ENCODE results near the gene FN1. TPM values are rescaled to one million over a fixed set of nuclear protein-coding genes. Genes with fewer than 3 reads are reported as not detected.

Gene FN1
- total RNA-seq, 1 donor from 2014 or later = 83.2 TPM

GRCh38 chr2:215363461-215364156, 72.3 kb downstream of the FN1 start:
- peaks cover 12% of the 10 kb centered on the region for H3K36me3 ChIP-seq (ENCODE audit: control insufficient read depth, insufficient read depth, low read length)

GRCh38 chr2:215363039-215363438, 72.8 kb downstream of the FN1 start:
- TF ChIP-seq, protein P1, sequence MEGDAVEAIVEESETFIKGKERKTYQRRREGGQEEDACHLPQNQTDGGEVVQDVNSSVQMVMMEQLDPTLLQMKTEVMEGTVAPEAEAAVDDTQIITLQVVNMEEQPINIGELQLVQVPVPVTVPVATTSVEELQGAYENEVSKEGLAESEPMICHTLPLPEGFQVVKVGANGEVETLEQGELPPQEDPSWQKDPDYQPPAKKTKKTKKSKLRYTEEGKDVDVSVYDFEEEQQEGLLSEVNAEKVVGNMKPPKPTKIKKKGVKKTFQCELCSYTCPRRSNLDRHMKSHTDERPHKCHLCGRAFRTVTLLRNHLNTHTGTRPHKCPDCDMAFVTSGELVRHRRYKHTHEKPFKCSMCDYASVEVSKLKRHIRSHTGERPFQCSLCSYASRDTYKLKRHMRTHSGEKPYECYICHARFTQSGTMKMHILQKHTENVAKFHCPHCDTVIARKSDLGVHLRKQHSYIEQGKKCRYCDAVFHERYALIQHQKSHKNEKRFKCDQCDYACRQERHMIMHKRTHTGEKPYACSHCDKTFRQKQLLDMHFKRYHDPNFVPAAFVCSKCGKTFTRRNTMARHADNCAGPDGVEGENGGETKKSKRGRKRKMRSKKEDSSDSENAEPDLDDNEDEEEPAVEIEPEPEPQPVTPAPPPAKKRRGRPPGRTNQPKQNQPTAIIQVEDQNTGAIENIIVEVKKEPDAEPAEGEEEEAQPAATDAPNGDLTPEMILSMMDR (IDR thresholded peaks at IDR 0.05; ENCODE audit: insufficient read depth, low read length, severe bottlenecking) = no peak
- no peak overlapping the region for H3K4me3 ChIP-seq (ENCODE audit: low read depth, low read length)
- H3K27me3 ChIP-seq (ENCODE audit: control insufficient read depth, insufficient read depth, low read length) = no peaks in the 10 kb centered on the region
- FAIRE-seq (no peak), DNase-seq (ENCODE audit: low read depth) (no peak)
- H3K36me3 ChIP-seq (ENCODE audit: control insufficient read depth, insufficient read depth, low read length) = peaks cover 12% of the 10 kb centered on the region

More at GRCh38 chr2:215363461-215364156, 72.3 kb downstream of the FN1 start:
- DNase-seq (ENCODE audit: low read depth) (no peak), FAIRE-seq (no peak)
- no peak overlapping the region for H3K4me3 ChIP-seq (ENCODE audit: low read depth, low read length)
- H3K27me3 ChIP-seq (ENCODE audit: control insufficient read depth, insufficient read depth, low read length) = no peaks in the 10 kb centered on the region
- TF ChIP-seq, protein P1 (IDR thresholded peaks at IDR 0.05; ENCODE audit: insufficient read depth, low read length, severe bottlenecking) = no peak

GRCh38 chr2:215362562-215362904, 73.3 kb downstream of the FN1 start:
- H3K27me3 ChIP-seq (ENCODE audit: control insufficient read depth, insufficient read depth, low read length) = no peaks in the 10 kb centered on the region
- no peak for DNase-seq (ENCODE audit: low read depth)
- FAIRE-seq = no peak
- TF ChIP-seq, protein P1 (IDR thresholded peaks at IDR 0.05; ENCODE audit: insufficient read depth, low read length, severe bottlenecking) = no peak
- peaks cover 12% of the 10 kb centered on the region for H3K36me3 ChIP-seq (ENCODE audit: control insufficient read depth, insufficient read depth, low read length)
- H3K4me3 ChIP-seq (ENCODE audit: low read depth, low read length) = no peak overlapping the region

DNA sequence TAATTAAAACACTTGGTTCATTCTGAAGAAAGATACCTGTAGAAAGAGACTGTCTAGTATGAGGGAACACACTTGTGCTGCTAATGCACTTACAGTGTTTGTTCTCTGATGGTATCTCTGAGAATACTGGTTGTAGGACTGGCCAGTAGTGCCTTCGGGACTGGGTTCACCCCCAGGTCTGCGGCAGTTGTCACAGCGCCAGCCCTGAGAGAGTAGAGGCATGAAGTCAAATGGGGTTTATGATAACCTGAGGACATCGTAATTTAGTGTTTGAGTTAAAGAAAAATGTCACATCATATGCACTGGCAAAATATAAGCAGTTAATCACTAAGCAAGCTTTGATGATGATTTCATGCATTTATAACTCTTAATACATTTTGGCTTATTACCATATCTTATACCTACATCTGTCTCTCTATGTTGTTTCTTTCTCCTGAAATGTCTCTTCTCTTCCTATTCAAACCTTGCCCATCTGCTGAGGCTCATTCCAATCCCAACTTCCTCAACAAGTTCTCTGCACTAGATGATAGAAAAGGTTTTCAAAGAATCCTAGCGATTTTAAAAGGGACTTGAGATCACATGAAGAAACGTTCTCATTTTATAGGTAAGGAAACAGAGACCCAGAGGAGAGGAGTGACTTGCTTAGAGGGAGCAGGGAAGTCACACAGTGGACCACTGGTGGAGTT, 73.8 kb downstream of the FN1 start:
- TF ChIP-seq, protein P1 (IDR thresholded peaks at IDR 0.05; ENCODE audit: insufficient read depth, low read length, severe bottlenecking) = no peak
- DNase-seq (ENCODE audit: low read depth) (no peak), FAIRE-seq (no peak)
- Histone ChIP-seq H3K4me3 (ENCODE audit: low read depth, low read length) (no peak overlapping the region), H3K36me3 (ENCODE audit: control insufficient read depth, insufficient read depth, low read length) (peaks cover 12% of the 10 kb centered on the region), H3K27me3 (ENCODE audit: control insufficient read depth, insufficient read depth, low read length) (no peaks in the 10 kb centered on the region)

GRCh38 chr2:215361211-215361875, 74.5 kb downstream of the FN1 start:
- no peak overlapping the region for H3K4me3 ChIP-seq (ENCODE audit: low read depth, low read length)
- DNase-seq (ENCODE audit: low read depth) = no peak
- TF ChIP-seq, protein P1 (IDR thresholded peaks at IDR 0.05; ENCODE audit: insufficient read depth, low read length, severe bottlenecking) = no peak

More at GRCh38 chr2:215361211-215361875, 74.5 kb downstream of the FN1 start:
- Histone ChIP-seq H3K36me3 (ENCODE audit: control insufficient read depth, insufficient read depth, low read length) (peaks cover 12% of the 10 kb centered on the region), H3K27me3 (ENCODE audit: control insufficient read depth, insufficient read depth, low read length) (no peaks in the 10 kb centered on the region)
- FAIRE-seq = no peak
